GM12878 (cell line): ENCODE results near the gene CCDC39.

Experiments used
- NFIC ChIP-seq: IDR thresholded peaks from 2 replicates; pipeline ENCODE4 v1.6.1; 2012; ENCODE audit warnings: low read depth, mild to moderate bottlenecking, inconsistent platforms, low read length, moderate library complexity
- POLR2AphosphoS5 ChIP-seq: IDR thresholded peaks from 2 replicates; pipeline ENCODE4 v1.6.1; 2011; ENCODE audit warnings: mild to moderate bottlenecking, low read length, inconsistent platforms
- RAD21 ChIP-seq: IDR thresholded peaks from 2 replicates; pipeline ENCODE4 v1.6.1; 2011; ENCODE audit warnings: mild to moderate bottlenecking, low read depth, low read length, moderate library complexity; ENCODE audit not compliant: insufficient read depth
- STAT1 ChIP-seq: fragments of 450-650 bp; conservative IDR thresholded peaks from 2 replicates; pipeline ENCODE4 v1.6.1; 2014; ENCODE audit warnings: antibody characterized with exemption, mild to moderate bottlenecking
- YY1 ChIP-seq: IDR thresholded peaks from 2 replicates; pipeline ENCODE4 v1.6.1; 2011; ENCODE audit warnings: low read depth, mild to moderate bottlenecking, low read length
- TF ChIP-seq, protein P1 (sequence below): fragments of 450-650 bp; IDR thresholded peaks from 2 replicates; pipeline ENCODE4 v1.6.1; 2017; ENCODE audit warnings: mild to moderate bottlenecking, low read depth, inconsistent platforms; ENCODE audit not compliant: poor library complexity, severe bottlenecking

DNA sequence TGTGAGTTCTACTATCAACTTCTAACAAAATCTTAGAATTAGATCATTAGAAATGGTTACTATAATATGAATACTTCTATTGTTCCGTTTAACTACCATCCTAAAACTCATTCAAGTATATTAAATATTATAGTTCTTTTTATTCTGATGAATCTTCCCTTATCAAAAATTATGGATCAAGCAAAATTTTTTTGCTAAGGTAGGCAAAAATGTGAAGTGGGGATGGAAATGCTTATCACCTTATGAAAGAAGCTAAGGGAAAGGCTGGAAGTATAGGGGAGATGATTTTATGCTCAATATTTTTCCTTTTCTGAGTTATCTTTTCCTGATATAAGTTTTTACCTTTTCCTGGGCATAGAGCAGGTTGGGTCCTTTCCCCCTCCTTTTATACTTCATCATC, 40.7 kb upstream of the CCDC39 start:
- TF ChIP-seq POLR2AphosphoS5 (no peak), YY1 (no peak), RAD21 (no peak), STAT1 (no peak), NFIC (no peak)
- TF ChIP-seq, protein P1, sequence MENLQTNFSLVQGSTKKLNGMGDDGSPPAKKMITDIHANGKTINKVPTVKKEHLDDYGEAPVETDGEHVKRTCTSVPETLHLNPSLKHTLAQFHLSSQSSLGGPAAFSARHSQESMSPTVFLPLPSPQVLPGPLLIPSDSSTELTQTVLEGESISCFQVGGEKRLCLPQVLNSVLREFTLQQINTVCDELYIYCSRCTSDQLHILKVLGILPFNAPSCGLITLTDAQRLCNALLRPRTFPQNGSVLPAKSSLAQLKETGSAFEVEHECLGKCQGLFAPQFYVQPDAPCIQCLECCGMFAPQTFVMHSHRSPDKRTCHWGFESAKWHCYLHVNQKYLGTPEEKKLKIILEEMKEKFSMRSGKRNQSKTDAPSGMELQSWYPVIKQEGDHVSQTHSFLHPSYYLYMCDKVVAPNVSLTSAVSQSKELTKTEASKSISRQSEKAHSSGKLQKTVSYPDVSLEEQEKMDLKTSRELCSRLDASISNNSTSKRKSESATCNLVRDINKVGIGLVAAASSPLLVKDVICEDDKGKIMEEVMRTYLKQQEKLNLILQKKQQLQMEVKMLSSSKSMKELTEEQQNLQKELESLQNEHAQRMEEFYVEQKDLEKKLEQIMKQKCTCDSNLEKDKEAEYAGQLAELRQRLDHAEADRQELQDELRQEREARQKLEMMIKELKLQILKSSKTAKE: no peak
